HepG2 (cell line): ENCODE results near the gene TPRG1. TPM values are rescaled to one million over a fixed set of nuclear protein-coding genes. Genes with fewer than 3 reads are reported as not detected.

Experiments
- ATAC-seq: fragments of 200-7000 bp; cut with Tn5 transposase; 3 replicates; pipeline ENCODE4 v1.9.1; 2020; ENCODE audit warnings: mild to moderate bottlenecking, moderate library complexity
- BruUV-seq: library from RNA; stranded (reverse); fragments of 400-500 nt; replicated peaks from 2 replicates; lab custom pipeline; 2021; lab: Mats Ljungman, UMichigan
- CTCF ChIA-PET: fragments of 300-600 bp; formaldehyde crosslinking; extraction: SDS; loops from one replicate; lab custom pipeline; 2021; ENCODE audit warnings: low total read pairs, inconsistent platforms, low intra/inter-chr PET ratio; lab: Yijun Ruan, JAX
- POLR2A ChIA-PET: fragments of 350-600 bp; sonication (Branson Sonifier 250); formaldehyde crosslinking; loops from one replicate; lab custom pipeline; 2020; ENCODE audit warnings: antibody characterized with exemption, inconsistent platforms; lab: Yijun Ruan, JAX
- DNase-seq: peaks from one replicate; pipeline ENCODE4 v3.0.0-alpha.2; 2015; ENCODE audit warnings: low spot score
- FAIRE-seq: peaks from 3 replicates; lab custom pipeline; 2011; peaks lifted over from hg19 to GRCh38; lab: Jason Lieb, UNC
- H2AFZ ChIP-seq: one replicate; pipeline ENCODE4 v1.6.1; 2011; ENCODE audit warnings: low read length, inconsistent platforms
- H3K27ac ChIP-seq: fragments of 300-600 bp; 3 replicates; pipeline ENCODE4 v1.8.0; 2011; ENCODE audit warnings: mixed run types, mild to moderate bottlenecking, mixed read lengths, low read length, inconsistent platforms; ENCODE audit not compliant: insufficient read depth; ENCODE audit errors: extremely low read length
- H3K27me3 ChIP-seq, 2 experiments: fragments of 200-600 bp in 1 of 2; 2 replicates in 1 of 2; 3 replicates in 1 of 2; pipeline versions ENCODE4 v1.6.0 to v1.8.0; 2011; ENCODE audit warnings: low read length in 2 of 2, mild to moderate bottlenecking in 2 of 2, moderate library complexity in 2 of 2, inconsistent platforms in 1 of 2; ENCODE audit not compliant: insufficient read depth in 2 of 2, control insufficient read depth in 1 of 2
- H3K36me3 ChIP-seq, 2 experiments: fragments of 200-600 bp in 1 of 2; replicated peaks in 1 of 2; 2 replicates in 1 of 2; 3 replicates in 1 of 2; pipeline versions ENCODE4 v1.5.1 to v1.8.0; 2011; ENCODE audit warnings: low read length in 2 of 2, inconsistent platforms in 1 of 2; ENCODE audit not compliant: insufficient read depth in 2 of 2, control insufficient read depth in 1 of 2
- H3K4me1 ChIP-seq: 2 replicates; pipeline ENCODE4 v1.5.1; 2012; ENCODE audit warnings: low read length, inconsistent platforms; ENCODE audit not compliant: insufficient read depth
- H3K4me2 ChIP-seq: 2 replicates; pipeline ENCODE4 v1.6.0; 2011; ENCODE audit warnings: low read depth, low read length, inconsistent platforms
- H3K4me3 ChIP-seq, 3 experiments: fragments of 200-600 bp in 1 of 3; sonication (generic), shearing (Covaris generic) in 1 of 3; replicated peaks in 1 of 3; 2 replicates each; pipeline ENCODE4 v1.5.1; 2011 to 2016; ENCODE audit warnings: low read length in 3 of 3, inconsistent platforms in 2 of 3, low read depth in 2 of 3, mild to moderate bottlenecking in 2 of 3, control low read depth in 1 of 3, mixed read lengths in 1 of 3; ENCODE audit not compliant: insufficient read depth in 1 of 3
- H3K79me2 ChIP-seq: one replicate; pipeline ENCODE4 v1.6.1; 2011; ENCODE audit warnings: low read length, inconsistent platforms; ENCODE audit not compliant: insufficient read depth
- H3K9ac ChIP-seq: 2 replicates; pipeline ENCODE4 v1.6.0; 2011; ENCODE audit warnings: mild to moderate bottlenecking, low read depth, low read length, inconsistent platforms; ENCODE audit not compliant: insufficient read depth
- H3K9me3 ChIP-seq: 2 replicates; pipeline ENCODE4 v1.5.1; 2012; ENCODE audit warnings: mild to moderate bottlenecking, low read length
- H4K20me1 ChIP-seq: 2 replicates; pipeline ENCODE4 v1.6.0; 2011; ENCODE audit warnings: inconsistent platforms, mild to moderate bottlenecking, low read length, moderate library complexity; ENCODE audit not compliant: insufficient read depth
- CAMTA2 ChIP-seq: sonication (generic); formaldehyde crosslinking; IDR thresholded peaks from 2 replicates; pipeline ENCODE4 v1.4.0; 2020; ENCODE audit warnings: mild to moderate bottlenecking, missing genetic modification reagents, borderline replicate concordance
- KLF13 ChIP-seq: sonication (generic); formaldehyde crosslinking; IDR thresholded peaks from 2 replicates; pipeline ENCODE4 v1.4.0; 2020; ENCODE audit warnings: mild to moderate bottlenecking, missing genetic modification reagents
- NR2F2 ChIP-seq: IDR thresholded peaks from 2 replicates; pipeline ENCODE4 v1.6.1; 2012; ENCODE audit warnings: low read depth, inconsistent platforms, borderline replicate concordance
- SNAI1 ChIP-seq: sonication (generic); formaldehyde crosslinking; IDR thresholded peaks from 2 replicates; pipeline ENCODE4 v1.5.0; 2020; ENCODE audit warnings: mild to moderate bottlenecking, missing genetic modification reagents, borderline replicate concordance
- ZNF629 ChIP-seq: sonication (generic); formaldehyde crosslinking; conservative IDR thresholded peaks from 2 replicates; pipeline ENCODE4 v1.5.0; 2020; ENCODE audit warnings: missing genetic modification reagents
- ZNF781 ChIP-seq: sonication (generic); formaldehyde crosslinking; IDR thresholded peaks from 2 replicates; pipeline ENCODE4 v1.5.1; 2020; ENCODE audit warnings: borderline replicate concordance, mild to moderate bottlenecking, missing genetic modification reagents; ENCODE audit errors: not compliant biosample characterization
- WGBS: methylation state at CpG from one replicate; pipeline ENCODE4 v1.1.6; 2017; ENCODE audit warnings: low lambda C conversion rate; 5-methylcytosine and 5-hydroxymethylcytosine counted together
- in situ Hi-C: cut with HindIII; loops from 2 replicates; pipeline ENCODE4 v1.10.0; 2017; ENCODE audit warnings: low pct_unique_long_range_greater_than_20kb; ENCODE audit not compliant: extremely low pct_ligation_motif_present
- intact Hi-C: fragments of 100-400 bp; cut with micrococcal nuclease; formaldehyde crosslinking; loops from one replicate; pipeline ENCODE4 v1.10.0; 2022; ENCODE audit not compliant: unreplicated experiment
- polyA plus RNA-seq, 8 experiments: library from polyadenylated mRNA; depleted of rRNA in 3 of 8; stranded (reverse) in 7 of 8; unstranded in 1 of 8; fragments of >200 nt; fragmentation: Illumina TruSeq in 4 of 8; extraction: Trizol in 4 of 8; gene quantifications; 2 replicates each; pipeline versions ENCODE4 v1.2.1 to v1.2.3, GENCODE V29; 2011 to 2016; ENCODE audit warnings: low read depth in 4 of 8, missing spikeins in 1 of 8, mixed read lengths in 1 of 8; ENCODE audit not compliant: insufficient read depth in 1 of 8
- total RNA-seq, 5 experiments: library from RNA; depleted of rRNA; stranded (reverse); fragments of >200 nt; fragmentation: Illumina TruSeq; extraction: Trizol; gene quantifications; 2 replicates each; pipeline ENCODE4 v1.2.3, GENCODE V29; 2016; ENCODE audit warnings: low read depth in 1 of 5
- TF ChIP-seq, protein P1 (sequence below): sonication (generic); formaldehyde crosslinking; IDR thresholded peaks from 2 replicates; pipeline ENCODE4 v1.4.0; 2020; ENCODE audit warnings: missing genetic modification reagents
- TF ChIP-seq, protein P2 (sequence below): sonication (generic); formaldehyde crosslinking; conservative IDR thresholded peaks from 2 replicates; pipeline ENCODE4 v1.4.0; 2020; ENCODE audit warnings: missing genetic modification reagents

TPRG1 gene
- total and polyA plus RNA-seq, 2 of the 13 experiments (the other 11 are each of a cell fraction or from before 2014, with no cell fraction given), result 0.17 TPM; not detected in 1

DNA sequence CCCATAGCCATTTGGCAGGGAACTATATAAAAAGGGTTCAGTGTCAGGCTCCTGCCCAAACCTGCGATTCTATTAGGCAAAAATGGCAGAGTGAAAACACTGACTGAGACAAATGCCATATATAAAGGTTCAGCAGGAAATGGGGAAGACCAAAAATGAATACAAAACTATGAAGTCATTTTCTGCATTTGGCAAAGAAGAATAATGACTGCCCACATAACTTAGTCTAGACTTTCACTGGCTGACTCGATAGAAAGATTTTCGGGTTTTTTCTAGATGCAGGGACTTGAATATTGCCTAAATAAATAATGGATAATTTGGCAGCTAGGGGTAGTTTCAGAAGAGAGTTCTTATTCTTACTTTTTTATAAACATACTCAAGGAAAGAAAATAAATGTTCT lies 178.0 kb downstream of the TPRG1 start:
- Histone ChIP-seq H3K79me2 (no peaks in the 10 kb centered on the region), H3K4me3 (no peak overlapping the region), H3K4me2 (no peak overlapping the region), H3K9me3 (no peaks in the 10 kb centered on the region), H4K20me1 (no peaks in the 10 kb centered on the region), H3K27ac (no peak overlapping the region), H3K27me3 (no peaks in the 10 kb centered on the region)
- in situ Hi-C loops (no loop called here), intact Hi-C loops (no loop called here)
- POLR2A ChIA-PET, result no interaction called here
- no peak for ATAC-seq
- no peak for FAIRE-seq
- DNase-seq, result no peak
- TF ChIP-seq CAMTA2, result no peak
- no peak for TF ChIP-seq KLF13 (CRISPR knock-in tag)
- TF ChIP-seq, protein P1, sequence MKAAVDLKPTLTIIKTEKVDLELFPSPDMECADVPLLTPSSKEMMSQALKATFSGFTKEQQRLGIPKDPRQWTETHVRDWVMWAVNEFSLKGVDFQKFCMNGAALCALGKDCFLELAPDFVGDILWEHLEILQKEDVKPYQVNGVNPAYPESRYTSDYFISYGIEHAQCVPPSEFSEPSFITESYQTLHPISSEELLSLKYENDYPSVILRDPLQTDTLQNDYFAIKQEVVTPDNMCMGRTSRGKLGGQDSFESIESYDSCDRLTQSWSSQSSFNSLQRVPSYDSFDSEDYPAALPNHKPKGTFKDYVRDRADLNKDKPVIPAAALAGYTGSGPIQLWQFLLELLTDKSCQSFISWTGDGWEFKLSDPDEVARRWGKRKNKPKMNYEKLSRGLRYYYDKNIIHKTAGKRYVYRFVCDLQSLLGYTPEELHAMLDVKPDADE (CRISPR knock-in tag), result no peak
- no peak for TF ChIP-seq NR2F2
- TF ChIP-seq SNAI1, result no peak
- TF ChIP-seq, protein P2, sequence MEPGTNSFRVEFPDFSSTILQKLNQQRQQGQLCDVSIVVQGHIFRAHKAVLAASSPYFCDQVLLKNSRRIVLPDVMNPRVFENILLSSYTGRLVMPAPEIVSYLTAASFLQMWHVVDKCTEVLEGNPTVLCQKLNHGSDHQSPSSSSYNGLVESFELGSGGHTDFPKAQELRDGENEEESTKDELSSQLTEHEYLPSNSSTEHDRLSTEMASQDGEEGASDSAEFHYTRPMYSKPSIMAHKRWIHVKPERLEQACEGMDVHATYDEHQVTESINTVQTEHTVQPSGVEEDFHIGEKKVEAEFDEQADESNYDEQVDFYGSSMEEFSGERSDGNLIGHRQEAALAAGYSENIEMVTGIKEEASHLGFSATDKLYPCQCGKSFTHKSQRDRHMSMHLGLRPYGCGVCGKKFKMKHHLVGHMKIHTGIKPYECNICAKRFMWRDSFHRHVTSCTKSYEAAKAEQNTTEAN (CRISPR knock-in tag), result no peak
- no peak for TF ChIP-seq ZNF629 (CRISPR knock-in tag)
- no peak for TF ChIP-seq ZNF781 (CRISPR knock-in tag)
- TF ChIP-seq, all 625 proteins: peak for 0
- H2AFZ ChIP-seq, result no peak overlapping the region
- 0% methylated on average over 3 of the region's 3 CpGs for WGBS
- H3K36me3 ChIP-seq, result no peaks in the 10 kb centered on the region
- H3K4me1 ChIP-seq, result peaks cover 13% of the 10 kb centered on the region
- no peak overlapping the region for H3K9ac ChIP-seq
- CTCF ChIA-PET, result no interaction called here
- BruUV-seq, result no TSS peak
